ENCODE measurements around the gene CASP2.
A peak's percentile ranks its signal among the peaks of the same experiment; 100 is the strongest.

CASP2 gene

GRCh38 chr7:143287935-143288826 lies at the start of gene CASP2:
Gene CASP2, plus strand, starts transcription at chr7:143288351. Its CDS starts 105 bp downstream, at chr7:143288456.
- peak; percentile 97 for DNase-seq (ENCODE audit: low spot score)

- DNase-seq (ENCODE audit: low spot score): no peak
These were observed 48.3 kb upstream of the CASP2 start for GRCh38 chr7:143239813-143240212.

DNA sequence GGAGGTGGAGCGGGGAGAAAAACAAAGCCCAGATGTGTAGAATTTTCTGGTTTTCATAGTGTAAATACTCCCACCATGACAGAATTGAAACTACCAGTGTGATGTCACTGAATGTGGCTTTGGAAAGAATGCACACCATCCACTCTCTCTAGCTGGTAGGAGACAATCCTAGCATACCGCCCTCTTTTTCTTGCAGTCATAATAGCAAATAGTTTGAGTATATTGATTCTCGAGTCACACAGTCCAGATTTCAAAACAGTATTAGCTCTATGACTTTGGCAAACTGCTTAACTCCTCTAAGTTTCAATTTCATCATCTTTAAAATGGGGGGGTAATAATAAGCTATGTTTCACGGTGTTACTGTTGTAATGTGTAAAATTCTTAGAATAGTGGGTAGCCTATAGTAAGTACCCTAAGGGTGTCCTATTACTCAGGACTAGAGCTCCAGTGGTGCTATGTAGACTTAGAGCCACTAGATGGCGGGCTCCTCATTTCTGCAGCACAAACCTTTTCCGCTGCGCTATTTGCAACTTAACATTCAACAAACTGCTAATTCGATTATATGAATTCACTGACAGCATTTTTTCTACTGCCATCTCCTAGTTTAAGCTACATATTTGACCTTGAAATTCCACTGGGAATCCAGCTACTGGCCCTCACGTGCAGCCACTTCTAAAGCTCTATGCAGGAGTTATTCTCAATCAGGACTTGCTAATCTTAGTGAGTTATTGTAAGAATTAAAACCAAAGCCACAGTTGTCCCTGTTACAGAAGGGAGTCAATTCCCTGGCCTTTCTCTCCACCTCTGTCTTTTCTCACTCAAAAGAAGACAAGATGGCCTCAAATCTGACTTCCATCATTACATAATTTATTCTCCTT lies 47.6 kb upstream of the CASP2 start:
- DNase-seq (ENCODE audit: low spot score): peak; percentile 74

DNA sequence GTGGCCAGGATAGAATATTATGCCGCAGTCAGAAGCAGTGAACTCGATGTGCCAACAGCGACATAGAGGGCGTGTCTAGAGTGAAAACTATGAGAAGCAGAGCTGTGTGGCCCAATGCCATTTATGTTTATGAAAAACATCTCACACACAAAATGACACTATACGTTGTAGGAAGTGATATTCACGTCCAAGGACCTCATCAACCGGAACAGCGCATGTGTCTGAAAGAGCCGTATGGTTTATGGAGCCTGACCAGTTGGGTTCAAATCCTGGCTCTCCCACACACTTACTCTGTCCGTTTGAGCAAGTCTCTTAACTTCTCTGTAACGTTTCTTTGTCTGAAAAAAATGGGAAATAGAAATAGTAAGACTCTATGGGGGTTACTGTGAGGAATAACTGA lies 45.8 kb upstream of the CASP2 start:
- DNase-seq (ENCODE audit: low spot score): no peak

GRCh38 chr7:143243111-143243510 lies 45.0 kb upstream of the CASP2 start:
- no peak for DNase-seq (ENCODE audit: low spot score)

DNA sequence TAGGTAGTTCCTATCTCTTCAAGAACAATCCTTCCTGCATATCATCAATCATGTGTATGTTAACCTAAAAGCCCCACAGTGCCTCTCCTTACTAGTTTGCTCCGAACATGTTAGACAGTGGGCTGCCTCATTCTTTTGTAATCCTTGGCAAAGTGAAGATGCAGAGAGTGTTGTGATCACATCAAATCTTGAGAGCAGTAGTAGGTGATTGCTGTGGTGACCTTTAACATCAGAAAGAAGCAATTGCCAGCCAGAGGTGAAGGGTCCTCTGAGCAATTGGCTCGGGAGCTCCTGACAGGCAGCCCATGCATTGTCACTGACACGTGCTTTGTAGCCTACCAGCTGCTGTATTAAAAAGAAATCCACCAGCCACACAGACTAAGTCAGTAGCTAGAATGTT lies 44.5 kb upstream of the CASP2 start:
- no peak for DNase-seq (ENCODE audit: low spot score)

DNA sequence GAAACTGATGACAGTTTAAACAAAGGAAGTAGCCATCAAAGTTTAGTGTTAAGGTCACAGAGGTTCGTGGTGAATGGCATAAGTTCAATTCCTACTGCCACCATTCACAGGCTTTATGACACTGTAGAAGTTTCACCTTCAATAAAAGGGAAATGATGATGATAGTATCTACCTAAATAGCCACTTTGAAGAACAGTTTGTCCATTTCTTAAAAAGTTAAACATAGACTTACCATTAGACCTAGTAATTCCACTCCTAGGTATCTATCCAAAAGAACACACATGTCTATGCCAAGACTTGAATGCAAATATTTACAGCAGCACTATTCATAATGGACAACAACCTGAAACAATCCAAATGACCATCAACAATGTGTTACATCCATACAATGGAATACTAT lies 43.8 kb upstream of the CASP2 start:
- no peak for DNase-seq (ENCODE audit: low spot score)

DNA sequence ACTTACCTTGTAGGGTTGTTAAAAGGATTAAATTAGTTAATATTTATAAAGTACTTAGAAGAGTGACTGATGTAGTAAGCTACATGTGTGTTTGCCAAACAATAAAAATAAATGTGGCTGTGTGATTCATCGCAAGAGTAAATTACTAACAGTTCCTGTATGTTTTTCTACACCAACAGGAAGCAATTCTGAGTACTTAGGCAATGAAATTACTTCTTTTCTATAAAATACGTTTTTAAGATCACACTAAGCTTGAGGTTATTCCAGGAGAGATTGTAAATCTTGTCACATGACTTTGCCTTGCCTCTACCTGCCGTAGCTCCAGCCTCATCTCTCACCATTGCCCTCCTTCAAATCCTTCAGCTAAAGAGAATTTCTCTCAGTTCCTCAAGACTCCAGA lies 43.0 kb upstream of the CASP2 start:
- peak; percentile 43 for DNase-seq (ENCODE audit: low spot score)

- no peak for DNase-seq (ENCODE audit: low spot score)
These were observed 40.8 kb upstream of the CASP2 start for GRCh38 chr7:143247372-143247771.

DNA sequence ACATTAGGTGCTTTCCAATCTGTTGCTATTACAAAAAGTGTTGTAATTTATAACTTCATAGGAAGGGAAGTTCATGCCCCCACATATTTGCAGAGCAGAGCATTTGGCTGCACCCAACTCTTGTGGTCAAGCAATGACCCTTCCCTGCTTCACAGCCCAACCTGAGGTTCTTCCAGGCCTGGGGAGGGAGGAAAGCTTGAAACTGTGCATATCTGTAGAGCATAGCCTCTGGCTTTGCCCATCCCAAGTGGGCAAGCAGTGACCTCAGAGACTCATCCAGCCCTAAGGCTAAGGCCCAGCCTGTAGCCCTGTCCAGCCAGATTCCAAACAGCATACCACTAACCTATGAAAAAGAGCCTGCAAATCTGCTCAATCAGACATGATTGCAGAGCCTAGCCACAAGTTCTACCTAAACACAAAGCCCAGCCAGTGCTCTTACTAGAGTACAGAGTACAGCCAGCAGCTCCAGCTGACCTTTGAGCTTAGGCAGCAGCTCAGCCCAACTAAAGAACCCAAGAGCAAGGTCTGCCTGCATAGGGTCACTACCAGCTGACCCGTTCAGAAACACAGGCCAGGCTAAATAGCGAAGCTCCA lies 39.3 kb upstream of the CASP2 start:
- peak; percentile 49 for DNase-seq (ENCODE audit: low spot score)

DNA sequence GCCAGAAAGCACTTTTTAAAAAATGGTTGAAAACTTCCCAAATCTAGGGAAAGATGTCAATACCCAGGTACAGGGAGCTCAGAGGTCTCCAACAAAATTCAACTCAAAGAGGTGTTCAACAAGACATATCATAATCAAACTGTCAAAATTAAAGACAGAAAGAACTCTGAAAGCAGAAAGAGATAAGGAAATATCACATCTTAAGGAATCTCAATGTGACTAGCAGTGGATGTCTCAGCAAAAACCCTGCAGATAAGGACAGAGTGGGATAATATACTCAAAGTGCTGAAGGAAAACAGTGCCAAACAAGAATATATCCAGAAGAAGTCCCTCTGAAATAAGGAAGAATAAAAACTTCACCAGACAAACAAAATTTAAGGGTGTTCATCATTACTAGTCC lies 38.0 kb upstream of the CASP2 start:
- no peak for DNase-seq (ENCODE audit: low spot score)

- no peak for DNase-seq (ENCODE audit: low spot score)
These were observed 37.3 kb upstream of the CASP2 start for GRCh38 chr7:143250822-143251221.

DNA sequence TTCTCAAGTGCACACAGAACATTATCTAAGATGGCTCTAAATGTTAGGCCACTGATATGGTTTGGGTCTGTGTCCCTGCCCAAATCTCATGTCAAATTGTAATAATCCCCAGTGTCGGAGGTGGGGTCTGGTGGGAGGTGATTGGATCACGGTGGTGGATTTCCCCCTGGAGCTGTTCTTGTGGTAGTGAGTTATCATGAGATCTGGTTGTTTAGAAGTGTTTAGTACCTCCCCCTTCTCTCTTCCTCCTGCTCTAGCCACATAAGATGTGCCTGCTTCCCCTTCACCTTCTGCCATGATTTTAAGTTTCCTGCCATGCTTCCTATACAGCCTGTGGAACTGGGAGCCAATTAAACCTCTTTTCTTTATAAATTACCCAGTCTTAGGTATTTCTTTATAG lies 36.1 kb upstream of the CASP2 start:
- no peak for DNase-seq (ENCODE audit: low spot score)

DNA sequence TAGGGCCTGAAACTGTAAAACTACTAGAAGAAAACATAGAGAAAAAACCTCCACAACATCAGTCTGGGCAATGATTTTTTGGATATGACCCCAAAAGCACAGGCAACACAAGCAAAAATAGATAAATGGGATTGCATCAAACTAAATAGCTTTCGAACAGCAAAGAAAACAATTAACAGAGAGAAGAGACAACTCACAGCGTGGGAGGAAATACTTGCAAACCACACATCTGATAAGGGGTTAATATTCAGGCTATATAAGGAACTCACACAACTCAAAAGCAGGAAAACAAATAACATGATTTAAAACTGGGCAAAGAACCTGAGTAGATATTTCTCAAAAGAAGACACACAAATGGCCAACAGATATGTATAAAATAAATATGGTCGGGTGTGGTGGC lies 32.6 kb upstream of the CASP2 start:
- no peak for DNase-seq (ENCODE audit: low spot score)

GRCh38 chr7:143256325-143256724 lies 31.8 kb upstream of the CASP2 start:
- DNase-seq (ENCODE audit: low spot score): no peak

- DNase-seq (ENCODE audit: low spot score): no peak
These were observed 31.2 kb upstream of the CASP2 start for GRCh38 chr7:143256932-143257331.

- DNase-seq (ENCODE audit: low spot score): no peak
These were observed 30.6 kb upstream of the CASP2 start for GRCh38 chr7:143257501-143257900.

GRCh38 chr7:143258831-143259230 lies 29.3 kb upstream of the CASP2 start:
- DNase-seq (ENCODE audit: low spot score): no peak

- DNase-seq (ENCODE audit: low spot score): peak; percentile 42
These were observed 28.4 kb upstream of the CASP2 start for GRCh38 chr7:143259765-143260164.

GRCh38 chr7:143261901-143262300 lies 26.2 kb upstream of the CASP2 start:
- no peak for DNase-seq (ENCODE audit: low spot score)

DNA sequence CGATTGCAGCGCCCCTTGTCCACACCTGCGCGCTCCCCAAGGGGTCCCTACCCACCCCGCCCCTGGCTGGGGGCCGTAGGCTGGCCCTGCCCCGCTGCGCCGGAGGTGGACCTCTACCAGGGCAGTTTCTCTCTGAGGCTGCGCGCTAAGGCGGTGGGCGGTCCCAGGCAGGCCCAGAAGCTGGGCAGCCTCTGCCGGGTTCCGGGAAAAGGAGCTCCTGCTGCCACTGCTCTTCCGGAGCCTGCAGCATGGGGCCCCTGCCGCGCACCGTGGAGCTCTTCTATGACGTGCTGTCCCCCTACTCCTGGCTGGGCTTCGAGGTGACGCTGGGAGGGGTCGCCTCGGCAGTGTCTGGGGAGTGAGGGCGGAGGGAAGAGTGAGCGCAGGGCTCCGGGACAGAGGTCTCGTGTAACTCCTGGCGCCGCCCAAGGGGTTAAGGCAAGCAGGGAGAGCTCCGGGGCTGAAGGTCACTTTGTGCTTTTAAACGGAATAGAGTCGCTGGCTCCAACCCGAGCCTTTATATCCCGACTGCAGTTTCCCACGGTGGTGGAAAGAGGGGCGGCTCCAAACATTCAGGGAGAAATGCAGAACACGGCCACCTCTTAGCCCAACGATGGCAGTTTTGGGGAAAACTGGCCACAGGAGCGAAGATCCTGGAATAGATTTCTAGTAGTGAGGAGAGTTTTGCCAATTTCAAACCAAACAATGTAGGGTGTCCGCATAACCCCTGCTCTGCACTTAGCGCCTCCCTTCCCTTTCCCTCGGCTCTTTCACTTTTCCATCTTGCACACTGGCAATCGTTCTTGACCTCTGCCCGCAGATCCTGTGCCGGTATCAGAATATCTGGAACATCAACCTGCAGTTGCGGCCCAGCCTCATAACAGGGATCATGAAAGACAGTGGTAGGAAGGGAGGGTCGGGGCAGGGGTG lies 24.6 kb upstream of the CASP2 start, which contains the start of gene GSTK1:
Gene GSTK1 (plus strand): TSS at position 176 of the 930 bp plus-strand sequence. CDS start 73 bp downstream, at position 249.
- DNase-seq (ENCODE audit: low spot score): peak; percentile 78

Measured in kidney tubule cell (primary cell).